Mesendoderm (in vitro differentiated cells): ENCODE data around the gene CDC42BPA.
"Not testable (repeated sequence)": the region's sequence is repeated elsewhere in the genome, so short reads cannot be mapped to it uniquely, and the experiment has no call there.

Source experiments
- DNase-seq: peaks from one replicate; pipeline ENCODE4 v3.0.0; 2013
- H2AK5ac ChIP-seq: 2 replicates; pipeline ENCODE4 v1.6.1; 2013; ENCODE audit warnings: low read length, inconsistent platforms
- H2BK120ac ChIP-seq: 2 replicates; pipeline ENCODE4 v1.6.1; 2013; ENCODE audit warnings: low read depth, mild to moderate bottlenecking, low read length, moderate library complexity, mixed read lengths
- H2BK15ac ChIP-seq: replicated peaks from 2 replicates; pipeline ENCODE4 v1.6.1; 2013; ENCODE audit warnings: low read depth, mild to moderate bottlenecking, moderate library complexity
- H2BK5ac ChIP-seq: 2 replicates; pipeline ENCODE4 v1.6.1; 2013; ENCODE audit warnings: low read length, inconsistent platforms
- H3K18ac ChIP-seq: 2 replicates; pipeline ENCODE4 v1.6.1; 2013; ENCODE audit warnings: mild to moderate bottlenecking, low read length, mixed read lengths
- H3K23ac ChIP-seq: one replicate; pipeline ENCODE4 v1.6.1; 2013; ENCODE audit warnings: low read length
- H3K27ac ChIP-seq: 2 replicates; pipeline ENCODE4 v1.5.1; 2013; ENCODE audit warnings: low read depth, mild to moderate bottlenecking, inconsistent platforms, low read length, moderate library complexity
- H3K27me3 ChIP-seq: 2 replicates; pipeline ENCODE4 v1.6.1; 2013; ENCODE audit warnings: low read length, control low read depth, mild to moderate bottlenecking, inconsistent platforms; ENCODE audit not compliant: insufficient read depth, poor library complexity
- H3K36me3 ChIP-seq: 2 replicates; pipeline ENCODE4 v1.6.1; 2013; ENCODE audit warnings: low read length, inconsistent platforms; ENCODE audit not compliant: control insufficient read depth, insufficient read depth
- H3K4ac ChIP-seq: one replicate; pipeline ENCODE4 v1.6.1; 2013; ENCODE audit warnings: low read depth, mild to moderate bottlenecking, low read length, moderate library complexity
- H3K4me1 ChIP-seq: 2 replicates; pipeline ENCODE4 v1.6.1; 2013; ENCODE audit warnings: low read depth, low read length, inconsistent platforms; ENCODE audit not compliant: control insufficient read depth
- H3K4me2 ChIP-seq: 2 replicates; pipeline ENCODE4 v1.6.1; 2013; ENCODE audit warnings: low read length
- H3K4me3 ChIP-seq: 2 replicates; pipeline ENCODE4 v1.5.1; 2013; ENCODE audit warnings: mild to moderate bottlenecking, low read length
- H3K56ac ChIP-seq: one replicate; pipeline ENCODE4 v1.6.1; 2013; ENCODE audit warnings: low read length
- H3K79me1 ChIP-seq: 2 replicates; pipeline ENCODE4 v1.6.1; 2013; ENCODE audit warnings: low read length, inconsistent platforms
- H3K79me2 ChIP-seq: 2 replicates; pipeline ENCODE4 v1.6.1; 2013; ENCODE audit warnings: mild to moderate bottlenecking, low read length; ENCODE audit not compliant: control insufficient read depth, insufficient read depth
- H3K9ac ChIP-seq: 2 replicates; pipeline ENCODE4 v1.6.1; 2013; ENCODE audit warnings: low read length, inconsistent platforms
- H4K5ac ChIP-seq: one replicate; pipeline ENCODE4 v1.6.1; 2013; ENCODE audit warnings: low read length
- H4K8ac ChIP-seq: one replicate; pipeline ENCODE4 v1.6.1; 2013; ENCODE audit warnings: low read depth, mild to moderate bottlenecking, control low read depth, low read length, moderate library complexity
- WGBS: extraction: QIAGEN DNeasy Blood & Tissue Kit; methylation state at CpG from one replicate; pipeline ENCODE4 v1.1.7; 2013; ENCODE audit warnings: low lambda C conversion rate, missing lambda C conversion rate; ENCODE audit not compliant: insufficient coverage; ENCODE audit errors: extremely low coverage; 5-methylcytosine and 5-hydroxymethylcytosine counted together

The CDC42BPA gene

GRCh38 chr1:227343727-227344551 lies 25.6 kb upstream of the CDC42BPA start:
- H2BK15ac ChIP-seq: no peak overlapping the region
- H3K4me1 ChIP-seq: no peaks in the 10 kb centered on the region
- H3K56ac ChIP-seq: no peak overlapping the region
- H4K5ac ChIP-seq: no peak overlapping the region
- H3K27ac ChIP-seq: no peak overlapping the region
- no peak overlapping the region for H2BK5ac ChIP-seq
- no peak overlapping the region for H4K8ac ChIP-seq
- H2BK120ac ChIP-seq: no peak overlapping the region
- no peak overlapping the region for H3K4me3 ChIP-seq
- H3K23ac ChIP-seq: no peak overlapping the region
- H3K18ac ChIP-seq: no peak overlapping the region
- H3K4me2 ChIP-seq: no peak overlapping the region
- H3K4ac ChIP-seq: no peak overlapping the region
- no peak overlapping the region for H3K9ac ChIP-seq
- H2AK5ac ChIP-seq: no peak overlapping the region
- H3K27me3 ChIP-seq: no peaks in the 10 kb centered on the region
- no CpG with 5 or more reads among the region's 3 CpGs for WGBS
- H3K79me2 ChIP-seq: no peaks in the 10 kb centered on the region
- H3K79me1 ChIP-seq: no peaks in the 10 kb centered on the region
- H3K36me3 ChIP-seq: no peaks in the 10 kb centered on the region
- no peak for DNase-seq

GRCh38 chr1:227343206-227343605 lies 24.9 kb upstream of the CDC42BPA start:
- no peak overlapping the region for H3K18ac ChIP-seq
- H3K36me3 ChIP-seq: no peaks in the 10 kb centered on the region
- no peak overlapping the region for H4K8ac ChIP-seq
- H2BK15ac ChIP-seq: no peak overlapping the region
- H3K4me1 ChIP-seq: no peaks in the 10 kb centered on the region
- H2BK120ac ChIP-seq: no peak overlapping the region
- H3K27ac ChIP-seq: no peak overlapping the region
- no peak overlapping the region for H2BK5ac ChIP-seq
- H3K27me3 ChIP-seq: no peaks in the 10 kb centered on the region
- H2AK5ac ChIP-seq: no peak overlapping the region
- no peaks in the 10 kb centered on the region for H3K79me1 ChIP-seq
- H4K5ac ChIP-seq: no peak overlapping the region
- no peak overlapping the region for H3K23ac ChIP-seq
- no peak overlapping the region for H3K4ac ChIP-seq
- H3K56ac ChIP-seq: no peak overlapping the region
- no peak overlapping the region for H3K4me2 ChIP-seq
- no peak overlapping the region for H3K4me3 ChIP-seq
- no peak overlapping the region for H3K9ac ChIP-seq
- DNase-seq: no peak
- H3K79me2 ChIP-seq: no peaks in the 10 kb centered on the region

DNA sequence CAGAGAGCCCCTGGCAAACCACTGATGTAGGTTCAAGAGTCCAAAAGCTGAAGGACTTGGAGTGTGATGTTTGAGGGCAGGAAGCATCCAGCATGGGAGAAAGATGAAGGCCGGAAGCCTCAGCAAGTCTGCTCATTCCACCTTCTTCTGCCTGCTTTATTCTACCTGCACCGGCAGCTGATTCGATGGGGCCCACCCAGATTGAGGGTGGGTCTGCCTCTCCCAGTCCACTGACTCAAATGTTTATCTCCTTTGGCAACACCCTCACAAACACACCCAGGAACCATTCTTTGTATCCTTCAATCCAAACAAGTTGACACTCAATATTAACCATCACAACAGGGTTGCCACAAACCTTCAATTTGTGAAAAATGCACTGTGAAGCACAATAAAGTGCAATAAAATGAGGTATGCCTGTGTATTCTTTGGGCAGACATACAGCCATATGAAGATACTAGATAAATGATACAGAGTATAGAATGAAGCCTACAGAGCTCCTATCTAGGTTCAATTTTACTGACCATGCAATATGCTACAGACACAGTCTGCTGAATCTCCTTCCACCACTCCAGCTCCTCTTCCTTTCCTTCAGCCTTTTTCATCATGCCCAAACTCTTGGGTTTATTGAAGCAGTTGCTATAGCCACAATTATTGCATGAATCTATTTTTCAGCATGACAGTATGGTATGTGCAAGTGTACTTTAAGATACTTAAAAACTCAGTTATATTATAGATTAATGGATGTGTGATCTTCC lies 24.0 kb upstream of the CDC42BPA start:
- H3K4me3 ChIP-seq: no peak overlapping the region

GRCh38 chr1:227336136-227336535 lies 17.8 kb upstream of the CDC42BPA start:
- not testable (repeated sequence) for H3K4ac ChIP-seq

More for the DNA sequence above, 24.0 kb upstream of the CDC42BPA start:
- Histone ChIP-seq H3K56ac (no peak overlapping the region), H3K4me2 (no peak overlapping the region), H3K4ac (no peak overlapping the region), H3K79me2 (no peaks in the 10 kb centered on the region), H2BK120ac (no peak overlapping the region), H3K27me3 (no peaks in the 10 kb centered on the region), H2BK15ac (no peak overlapping the region), H3K36me3 (no peaks in the 10 kb centered on the region), H3K79me1 (no peaks in the 10 kb centered on the region), H4K5ac (no peak overlapping the region), H3K9ac (no peak overlapping the region), H3K27ac (no peak overlapping the region), H3K4me1 (no peaks in the 10 kb centered on the region), H2AK5ac (no peak overlapping the region), H3K18ac (no peak overlapping the region), H3K23ac (no peak overlapping the region), H4K8ac (no peak overlapping the region), H2BK5ac (no peak overlapping the region)
- DNase-seq: no peak
- no CpG with 5 or more reads among the region's 3 CpGs for WGBS

DNA sequence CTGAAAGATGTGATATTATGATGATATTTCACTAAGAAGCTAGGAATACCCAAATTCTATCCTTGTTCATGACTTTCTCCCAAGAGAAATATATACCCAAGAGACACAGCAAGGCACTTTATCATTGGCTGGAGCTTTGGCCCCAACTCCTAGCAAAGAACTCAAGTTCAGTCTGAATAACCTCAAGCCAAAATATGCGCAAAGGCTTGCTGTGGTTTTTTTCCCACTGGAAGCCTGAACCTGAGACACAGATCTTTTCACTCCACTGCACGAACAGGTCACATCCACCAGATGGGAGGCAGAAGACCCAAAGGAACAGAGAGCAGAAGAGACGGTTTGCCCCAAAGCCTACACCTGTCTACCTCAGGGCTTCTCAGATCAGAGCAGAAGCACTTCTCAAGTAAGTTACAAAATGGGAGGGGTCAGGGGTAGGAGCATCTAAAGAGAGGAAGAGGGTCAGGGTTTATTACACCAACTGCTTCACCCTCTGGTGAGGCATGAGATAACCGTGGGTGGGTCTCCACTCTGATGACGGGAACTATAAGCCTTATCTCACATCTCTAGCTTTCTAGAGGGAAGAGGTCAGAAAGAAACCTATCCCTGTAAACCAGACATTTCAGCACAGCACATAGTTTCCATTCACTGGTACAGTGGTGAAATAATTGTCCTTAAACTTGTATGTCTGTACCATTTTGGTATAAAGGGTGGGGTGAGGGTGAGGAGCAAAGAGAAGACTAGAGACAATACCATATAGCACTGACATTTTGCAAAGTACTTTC lies 17.1 kb upstream of the CDC42BPA start:
- H3K56ac ChIP-seq: no peak overlapping the region
- H3K79me2 ChIP-seq: no peaks in the 10 kb centered on the region
- no peak overlapping the region for H4K5ac ChIP-seq
- H2BK120ac ChIP-seq: no peak overlapping the region
- H3K27me3 ChIP-seq: no peaks in the 10 kb centered on the region
- H2AK5ac ChIP-seq: no peak overlapping the region
- H3K79me1 ChIP-seq: no peaks in the 10 kb centered on the region
- no CpG with 5 or more reads among the region's 5 CpGs for WGBS
- no peak overlapping the region for H2BK15ac ChIP-seq
- H3K9ac ChIP-seq: no peak overlapping the region
- no peak overlapping the region for H3K4ac ChIP-seq
- H3K4me2 ChIP-seq: no peak overlapping the region
- H3K4me3 ChIP-seq: no peak overlapping the region
- H3K18ac ChIP-seq: no peak overlapping the region
- H3K27ac ChIP-seq: no peak overlapping the region
- H3K23ac ChIP-seq: no peak overlapping the region
- H3K4me1 ChIP-seq: no peaks in the 10 kb centered on the region
- no peak overlapping the region for H4K8ac ChIP-seq
- no peak for DNase-seq
- H2BK5ac ChIP-seq: no peak overlapping the region
- H3K36me3 ChIP-seq: no peaks in the 10 kb centered on the region

More at GRCh38 chr1:227336136-227336535, 17.8 kb upstream of the CDC42BPA start:
- H2BK120ac ChIP-seq, H3K79me1 ChIP-seq, H3K4me2 ChIP-seq, H3K18ac ChIP-seq, H2BK15ac ChIP-seq, H2BK5ac ChIP-seq, H3K23ac ChIP-seq, H4K8ac ChIP-seq, H3K79me2 ChIP-seq, H3K27ac ChIP-seq, H3K27me3 ChIP-seq, DNase-seq, H3K9ac ChIP-seq, H3K36me3 ChIP-seq, H3K56ac ChIP-seq, H3K4me1 ChIP-seq, H4K5ac ChIP-seq, H2AK5ac ChIP-seq, H3K4me3 ChIP-seq: not testable (repeated sequence)
- no CpG with 5 or more reads among the region's 4 CpGs for WGBS
